D341Med (cell line): ENCODE measurements around the gene PCNA.

Experiments
- DNase-seq: peaks from one replicate; pipeline ENCODE4 v3.0.0; 2012; ENCODE audit warnings: low spot score

Gene PCNA

DNA sequence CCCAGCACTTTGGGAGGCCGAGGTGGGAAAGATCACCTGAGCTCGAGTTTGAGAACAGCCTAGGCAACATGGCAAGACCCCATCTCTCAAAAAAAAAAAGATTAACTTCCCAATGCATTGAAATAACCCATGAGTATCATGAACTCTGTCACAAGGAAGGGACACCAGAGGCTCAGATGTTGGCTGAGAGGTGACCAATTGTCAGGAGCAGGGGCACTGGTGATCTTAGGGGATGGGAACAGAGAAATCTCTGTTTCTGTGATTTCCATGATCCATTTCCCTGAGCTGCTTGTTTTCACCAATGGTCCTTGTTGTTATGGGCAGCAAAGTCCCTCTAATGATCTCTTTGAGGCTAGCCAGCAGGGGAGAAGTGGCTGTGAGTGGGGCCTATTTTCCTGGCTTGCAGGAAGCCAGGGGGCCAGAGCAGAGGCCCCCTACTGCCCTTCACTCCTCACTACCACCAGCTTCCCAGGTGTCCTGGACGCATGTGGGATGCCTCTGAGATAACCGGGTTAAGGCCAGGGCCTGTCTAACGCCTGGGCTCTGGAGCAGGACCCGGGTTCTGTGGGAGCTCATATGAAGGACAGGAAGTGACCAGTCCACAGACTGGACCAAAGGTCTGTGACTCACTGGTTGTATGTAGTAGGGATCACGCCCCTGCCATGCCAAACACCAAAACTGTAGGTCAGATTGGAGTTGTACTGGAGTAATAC lies 54.4 kb downstream of the PCNA start:
- DNase-seq: no peak
